GM12878 (cell line): Measurements from ENCODE around the gene ABCA2. TPM values are rescaled to one million over a fixed set of nuclear protein-coding genes. Genes with fewer than 3 reads are reported as not detected.

Experiments
- ATAC-seq: fragments of 200-7000 bp; cut with Tn5 transposase; 3 replicates; pipeline ENCODE4 v1.9.1; 2020; ENCODE audit warnings: mild to moderate bottlenecking, moderate library complexity
- BruUV-seq: library from RNA; stranded (reverse); fragments of 400-500 nt; replicated peaks from 2 replicates; lab custom pipeline; 2021; lab: Mats Ljungman, UMichigan
- CTCF ChIA-PET: fragments of 300-600 bp; sonication (Branson Sonifier 250); formaldehyde crosslinking; extraction: SDS; loops from one replicate; lab custom pipeline; 2021; ENCODE audit warnings: inconsistent platforms; lab: Yijun Ruan, JAX
- POLR2A ChIA-PET: fragments of 350-600 bp; formaldehyde crosslinking; extraction: SDS; loops from one replicate; lab custom pipeline; 2021; ENCODE audit warnings: inconsistent platforms; lab: Charles Lee
- RAD21 ChIA-PET: fragments of 300-600 bp; sonication (Branson Sonifier 250); formaldehyde crosslinking; loops from one replicate; lab custom pipeline; 2023; ENCODE audit warnings: antibody characterized with exemption; ENCODE audit not compliant: unreplicated experiment; lab: Charles Lee
- SMC1A ChIA-PET: fragments of 300-600 bp; sonication (Branson Sonifier 250); formaldehyde crosslinking; loops from one replicate; lab custom pipeline; 2023; ENCODE audit not compliant: unreplicated experiment, uncharacterized antibody; lab: Charles Lee
- DNase-seq: peaks from one replicate; pipeline ENCODE4 v3.0.0-alpha.2; 2011; ENCODE audit warnings: low read depth, low spot score
- FAIRE-seq: peaks from 3 replicates; lab custom pipeline; 2011; peaks lifted over from hg19 to GRCh38; lab: Jason Lieb, UNC
- H2AFZ ChIP-seq: 2 replicates; pipeline ENCODE4 v1.6.0; 2011; ENCODE audit warnings: low read depth, low read length, control low read depth; ENCODE audit not compliant: control insufficient read depth
- H3K27ac ChIP-seq: 2 replicates; pipeline ENCODE4 v1.5.1; 2011; ENCODE audit warnings: control low read depth; ENCODE audit not compliant: control insufficient read depth, insufficient read depth
- H3K27me3 ChIP-seq, 2 experiments: replicated peaks in 1 of 2; 2 replicates each; pipeline versions ENCODE4 v1.6.0 to v1.6.1; 2011; ENCODE audit warnings: low read length in 1 of 2; ENCODE audit not compliant: control insufficient read depth in 2 of 2, insufficient read depth in 2 of 2
- H3K36me3 ChIP-seq, 2 experiments: 2 replicates each; pipeline ENCODE4 v1.5.1; 2011; ENCODE audit warnings: low read length in 1 of 2; ENCODE audit not compliant: control insufficient read depth in 2 of 2, insufficient read depth in 2 of 2
- H3K4me1 ChIP-seq: 2 replicates; pipeline ENCODE4 v1.6.1; 2011; ENCODE audit warnings: mild to moderate bottlenecking, low read length, moderate library complexity, mixed read lengths; ENCODE audit not compliant: control insufficient read depth, insufficient read depth
- H3K4me2 ChIP-seq: 2 replicates; pipeline ENCODE4 v1.6.0; 2011; ENCODE audit warnings: control low read depth; ENCODE audit not compliant: control insufficient read depth, insufficient read depth
- H3K4me3 ChIP-seq: fragments of 200-600 bp; sonication (generic); 2 replicates; pipeline ENCODE4 v1.5.1; 2016
- H3K79me2 ChIP-seq: 2 replicates; pipeline ENCODE4 v1.6.0; 2011; ENCODE audit warnings: low read length; ENCODE audit not compliant: control insufficient read depth, insufficient read depth
- H3K9ac ChIP-seq: 2 replicates; pipeline ENCODE4 v1.8.0; 2011; ENCODE audit warnings: low read length, control low read depth, mixed read lengths; ENCODE audit not compliant: control insufficient read depth, insufficient read depth
- H3K9me3 ChIP-seq: replicated peaks from 3 replicates; pipeline ENCODE4 v1.5.1; 2011; ENCODE audit warnings: mild to moderate bottlenecking, low read length; ENCODE audit not compliant: control insufficient read depth, insufficient read depth
- H4K20me1 ChIP-seq: 2 replicates; pipeline ENCODE4 v1.6.0; 2011; ENCODE audit not compliant: control insufficient read depth, insufficient read depth
- CHD2 ChIP-seq: IDR thresholded peaks from 2 replicates; pipeline ENCODE4 v1.6.1; 2011; ENCODE audit warnings: low read depth, low read length, improper control_type of control experiment, borderline replicate concordance
- NFYA ChIP-seq: IDR thresholded peaks from 2 replicates; pipeline ENCODE4 v1.6.1; 2011; ENCODE audit warnings: low read depth, mild to moderate bottlenecking, low read length, improper control_type of control experiment, borderline replicate concordance
- WGBS: methylation state at CpG from one replicate; pipeline ENCODE4 v1.1.6; 2016; ENCODE audit warnings: low lambda C conversion rate; ENCODE audit not compliant: insufficient replicate concordance, insufficient coverage; ENCODE audit errors: missing lambda C conversion rate; 5-methylcytosine and 5-hydroxymethylcytosine counted together
- in situ Hi-C: fragments of 300-500 bp; cut with MboI; formaldehyde crosslinking; loops from 9 replicates; pipeline ENCODE4 v1.14.3; 2018; ENCODE audit warnings: mixed read lengths
- intact Hi-C: fragments of 100-400 bp; cut with micrococcal nuclease; formaldehyde crosslinking; loops from one replicate; pipeline ENCODE4 v1.14.2; 2022; ENCODE audit not compliant: unreplicated experiment
- polyA plus RNA-seq, 11 experiments: library from polyadenylated mRNA; depleted of rRNA in 4 of 11; unstranded in 6 of 11; stranded (reverse) in 5 of 11; fragments of >200 nt; fragmentation: Nextera tagmentation in 4 of 11; fragmentation: Illumina TruSeq in 1 of 11; extraction: Ambion mirVana in 4 of 11; extraction: Trizol in 1 of 11; gene quantifications; 1 replicate in 1 of 11; 2 replicates in 10 of 11; pipeline versions ENCODE4 v1.2.1 to v1.2.3, GENCODE V29; 2011 to 2016; ENCODE audit warnings: inconsistent platforms in 2 of 11, missing spikeins in 2 of 11, low read depth in 1 of 11
- total RNA-seq, 4 experiments: library from RNA; depleted of rRNA in 3 of 4; stranded (reverse); fragments of >200 nt in 3 of 4; fragmentation: Illumina TruSeq in 1 of 4; extraction: Trizol in 1 of 4; gene quantifications; 2 replicates each; pipeline versions ENCODE4 v1.2.1 to v1.2.3, GENCODE V29; 2013 to 2021

The ABCA2 gene
- total and polyA plus RNA-seq, 10 of the 15 experiments (the other 5 are each of a cell fraction or from before 2014, with no cell fraction given), result 0.13 to 2.6 (median 0.71) TPM; not detected in 2

GRCh38 chr9:137035507-137035834, 7.4 kb upstream of the ABCA2 start:
- no peaks in the 10 kb centered on the region for H3K36me3 ChIP-seq
- ChIA-PET CTCF (interaction anchor here (0.6 to 4.4 kb wide), 50 partner anchors 9 to 327 kb away, joined by 3 to 163 read pairs (median 5); partner anchors contain the start of genes AJM1, CLIC3, FBXW5 and NPDC1), RAD21 (interaction anchor here (0.9 to 3.8 kb wide), 21 partner anchors 10 to 294 kb away, joined by 3 to 109 read pairs (median 6); partner anchors contain the start of genes AJM1, SAPCD2 and TMEM141), POLR2A (interaction anchor here (1.0 to 2.6 kb wide), 6 partner anchors 9 to 245 kb away, joined by 3 to 19 read pairs (median 4); partner anchors contain the start of gene TMEM141), SMC1A (interaction anchor here (0.7 to 5.2 kb wide), 21 partner anchors 12 to 269 kb away, joined by 3 to 77 read pairs (median 5); partner anchors contain the start of genes CLIC3 and TMEM141)
- no peaks in the 10 kb centered on the region for H3K79me2 ChIP-seq
- H3K4me3 ChIP-seq, result no peak overlapping the region
- ATAC-seq (no peak), FAIRE-seq (no peak), DNase-seq (no peak)
- 24% methylated on average over 9 of the region's 9 CpGs for WGBS
- H3K9ac ChIP-seq, result no peak overlapping the region
- in situ Hi-C loops, result loop anchor here (5.0 kb wide), 2 partner anchors 88 to 238 kb away; partner anchors contain the start of genes C8G and CCDC183
- no peaks in the 10 kb centered on the region for H3K27me3 ChIP-seq
- no peak overlapping the region for H3K27ac ChIP-seq
- intact Hi-C loops, result loop anchor here (1.0 to 5.0 kb wide), 3 partner anchors 87 to 248 kb away; partner anchors contain the start of gene PHPT1
- peak overlapping the region; percentile 79 for H3K4me2 ChIP-seq
- TF ChIP-seq NFYA (no peak), CHD2 (0 out of 2 replicates have a peak, but pooled peaks have one; percentile 2)
- no peaks in the 10 kb centered on the region for H3K9me3 ChIP-seq
- BruUV-seq, result no TSS peak
- H4K20me1 ChIP-seq, result no peaks in the 10 kb centered on the region
- H3K4me1 ChIP-seq, result peaks cover 31% of the 10 kb centered on the region
- no peak overlapping the region for H2AFZ ChIP-seq
